B cell (primary cell): ENCODE data around the gene MYO1B. TPM values are rescaled to one million over a fixed set of nuclear protein-coding genes. Genes with fewer than 3 reads are reported as not detected.

ENCODE experiments used
- ATAC-seq: fragments of 200-7000 bp; cut with Tn5 transposase; one replicate; pipeline ENCODE4 v1.10.0; 2021; ENCODE audit warnings: low read depth, mild to moderate bottlenecking, moderate number of reproducible peaks, moderate library complexity
- CTCF ChIA-PET: fragments of 350-600 bp; sonication (Branson Sonifier 250); formaldehyde crosslinking; loops from one replicate; lab custom pipeline; 2021; ENCODE audit warnings: antibody characterized with exemption, inconsistent platforms; lab: Charles Lee
- POLR2A ChIA-PET: fragments of 350-600 bp; sonication (Branson Sonifier 250); formaldehyde crosslinking; loops from one replicate; lab custom pipeline; 2021; ENCODE audit warnings: antibody characterized with exemption; lab: Charles Lee
- DNase-seq: peaks from one replicate; pipeline ENCODE4 v3.0.0; 2013
- H2AFZ ChIP-seq: 2 replicates; pipeline ENCODE4 v1.6.1; 2012; ENCODE audit warnings: mild to moderate bottlenecking, low read depth, low read length; ENCODE audit not compliant: insufficient read depth, poor library complexity, severe bottlenecking
- H3K27ac ChIP-seq, 2 donors: 1 replicate in 1 of 2; 2 replicates in 1 of 2; pipeline ENCODE4 v1.5.1; 2012 to 2013; ENCODE audit warnings: low read length in 2 of 2, mild to moderate bottlenecking in 2 of 2, moderate library complexity in 1 of 2
- H3K27me3 ChIP-seq, 4 experiments: fragments of 200-600 bp in 1 of 4; sonication (generic) in 1 of 4; replicated peaks in 1 of 4; 1 replicate in 2 of 4; 2 replicates in 2 of 4; pipeline versions ENCODE4 v1.6.1 to v1.7.0; 2013 to 2016; ENCODE audit warnings: low read length in 3 of 4, mild to moderate bottlenecking in 2 of 4, mixed read lengths in 1 of 4, moderate library complexity in 1 of 4; ENCODE audit not compliant: insufficient read depth in 4 of 4, control insufficient read depth in 3 of 4; ENCODE audit errors: control extremely low read depth in 1 of 4
- H3K36me3 ChIP-seq, 2 experiments: replicated peaks in 1 of 2; 1 replicate in 1 of 2; 2 replicates in 1 of 2; pipeline versions ENCODE4 v1.6.1 to v1.7.1; 2013; ENCODE audit warnings: low read length in 1 of 2; ENCODE audit not compliant: insufficient read depth in 2 of 2, control insufficient read depth in 1 of 2; ENCODE audit errors: control extremely low read depth in 1 of 2, extremely low read depth in 1 of 2
- H3K4me1 ChIP-seq, 2 donors: fragments of 200-600 bp in 1 of 2; sonication (generic) in 1 of 2; 1 replicate in 1 of 2; 2 replicates in 1 of 2; pipeline versions ENCODE4 v1.5.1 to v1.6.1; 2013 to 2017; ENCODE audit warnings: low read length in 2 of 2; ENCODE audit not compliant: control insufficient read depth in 2 of 2, insufficient read depth in 2 of 2
- H3K4me2 ChIP-seq: replicated peaks from 2 replicates; pipeline ENCODE3; 2012; ENCODE audit warnings: mild to moderate bottlenecking, low read depth, low read length; ENCODE audit not compliant: poor library complexity, severe bottlenecking
- H3K4me3 ChIP-seq, 5 experiments: fragments of 200-600 bp in 1 of 5; sonication (generic) in 1 of 5; 1 replicate in 3 of 5; 2 replicates in 2 of 5; pipeline versions ENCODE4 v1.5.1 to v1.7.0; 2011 to 2016; ENCODE audit warnings: low read length in 4 of 5, mild to moderate bottlenecking in 4 of 5, low read depth in 2 of 5, control low read depth in 1 of 5, moderate library complexity in 1 of 5; ENCODE audit not compliant: insufficient read depth in 1 of 5; ENCODE audit errors: control extremely low read depth in 1 of 5, extremely low read depth in 1 of 5
- H3K79me2 ChIP-seq: fragments of 200-600 bp; sonication (generic); one replicate; pipeline ENCODE4 v1.6.0; 2016; ENCODE audit warnings: low read length; ENCODE audit not compliant: control insufficient read depth, insufficient read depth
- H3K9ac ChIP-seq: fragments of 200-600 bp; sonication (generic); 2 replicates; pipeline ENCODE4 v1.6.1; 2017; ENCODE audit warnings: mild to moderate bottlenecking, low read length, moderate library complexity
- H3K9me3 ChIP-seq, 3 donors: one replicate each; pipeline versions ENCODE4 v1.6.1 to v1.7.1; 2013; ENCODE audit warnings: low read length in 2 of 3; ENCODE audit not compliant: control insufficient read depth in 2 of 3, insufficient read depth in 1 of 3; ENCODE audit errors: control extremely low read depth in 1 of 3
- H4K20me1 ChIP-seq: 2 replicates; pipeline ENCODE4 v1.6.0; 2012; ENCODE audit warnings: mild to moderate bottlenecking, low read length; ENCODE audit not compliant: insufficient read depth, control insufficient read depth, poor library complexity, severe bottlenecking
- H3K27ac Mint-ChIP-seq: one replicate; pipeline ENCODE4 v1.8.0; 2021; ENCODE audit warnings: mixed read lengths
- H3K27me3 Mint-ChIP-seq: one replicate; pipeline ENCODE4 v1.8.0; 2021; ENCODE audit warnings: mixed read lengths
- H3K4me1 Mint-ChIP-seq: one replicate; pipeline ENCODE4 v1.8.0; 2021; ENCODE audit warnings: mixed read lengths
- H3K4me3 Mint-ChIP-seq: one replicate; pipeline ENCODE4 v1.8.0; 2021; ENCODE audit warnings: mixed read lengths
- H3K9me3 Mint-ChIP-seq: one replicate; pipeline ENCODE4 v1.8.0; 2022; ENCODE audit warnings: mixed read lengths; ENCODE audit not compliant: insufficient read depth
- CTCF ChIP-seq: fragments of 200-600 bp; IDR thresholded peaks from one replicate; pipeline ENCODE4 v1.8.0; 2022; ENCODE audit warnings: antibody characterized with exemption, mild to moderate bottlenecking
- EZH2 ChIP-seq: IDR thresholded peaks from 2 replicates; pipeline ENCODE4 v1.6.1; 2012; ENCODE audit warnings: borderline replicate concordance, low read depth, mild to moderate bottlenecking, moderate library complexity, low read length; ENCODE audit not compliant: insufficient read depth, poor library complexity, severe bottlenecking
- WGBS: methylation state at CpG from one replicate; pipeline ENCODE4 v1.1.5; 2013; ENCODE audit warnings: missing lambda C conversion rate; ENCODE audit not compliant: insufficient coverage; 5-methylcytosine and 5-hydroxymethylcytosine counted together
- intact Hi-C: fragments of 100-400 bp; cut with micrococcal nuclease; formaldehyde crosslinking; loops from one replicate; pipeline ENCODE4 v1.10.0; 2022
- polyA plus RNA-seq: library from polyadenylated mRNA; depleted of rRNA; stranded (reverse); fragments of >200 nt; gene quantifications from 2 replicates; pipeline ENCODE4 v1.2.3, GENCODE V29; 2012
- total RNA-seq, 2 donors: library from RNA; stranded (reverse); fragments of 120-200 nt in 1 of 2; gene quantifications; 1 replicate in 1 of 2; 2 replicates in 1 of 2; pipeline versions ENCODE4 v1.2.3 to v1.2.4, GENCODE V29; 2013 to 2022

Gene MYO1B
- total and polyA plus RNA-seq, 2 donors (not counting 1 experiment from before 2014, with no cell fraction given): 0.67 to 4.4 TPM

DNA sequence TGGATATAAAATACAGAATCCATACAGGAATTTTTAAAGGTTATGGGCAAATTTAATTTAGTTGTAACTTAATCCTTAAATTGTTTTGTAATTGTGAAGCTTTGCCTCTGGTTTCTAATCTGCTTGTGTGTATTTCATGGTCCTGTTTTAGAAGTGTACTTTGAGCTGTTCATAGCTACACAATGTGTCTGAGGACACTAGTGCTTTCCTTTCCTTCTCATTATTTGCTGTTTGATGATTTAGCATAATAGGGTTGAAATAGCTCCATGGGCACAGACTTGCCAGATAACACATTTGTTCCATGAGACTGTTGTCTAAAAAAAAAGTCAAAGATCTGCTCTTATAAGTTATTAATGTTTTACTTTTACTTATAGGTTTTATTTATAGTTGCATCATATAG, 134.2 kb downstream of the MYO1B start:
- DNase-seq (no peak), ATAC-seq (no peak)
- no peak overlapping the region for H3K9ac ChIP-seq
- peaks cover 4 to 7% of the 10 kb centered on the region in 2 donors for H3K4me1 ChIP-seq
- no peaks in the 10 kb centered on the region for H4K20me1 ChIP-seq
- ChIA-PET CTCF (no interaction called here), POLR2A (no interaction called here)
- intact Hi-C loops: no loop called here
- no peaks in the 10 kb centered on the region for H3K36me3 ChIP-seq
- H3K4me3 ChIP-seq: no peak overlapping the region
- Mint-ChIP-seq H3K9me3 (no peaks in the 10 kb centered on the region), H3K27ac (no peak overlapping the region), H3K27me3 (no peaks in the 10 kb centered on the region), H3K4me1 (peaks cover 11% of the 10 kb centered on the region), H3K4me3 (no peak overlapping the region)
- H3K9me3 ChIP-seq: no peaks in the 10 kb centered on the region
- no peak overlapping the region for H3K4me2 ChIP-seq
- no peaks in the 10 kb centered on the region for H3K79me2 ChIP-seq
- TF ChIP-seq EZH2 (no peak), CTCF (no peak)
- H3K27ac ChIP-seq: no peak overlapping the region
- no peak overlapping the region for H2AFZ ChIP-seq
- H3K27me3 ChIP-seq: no peaks in the 10 kb centered on the region

DNA sequence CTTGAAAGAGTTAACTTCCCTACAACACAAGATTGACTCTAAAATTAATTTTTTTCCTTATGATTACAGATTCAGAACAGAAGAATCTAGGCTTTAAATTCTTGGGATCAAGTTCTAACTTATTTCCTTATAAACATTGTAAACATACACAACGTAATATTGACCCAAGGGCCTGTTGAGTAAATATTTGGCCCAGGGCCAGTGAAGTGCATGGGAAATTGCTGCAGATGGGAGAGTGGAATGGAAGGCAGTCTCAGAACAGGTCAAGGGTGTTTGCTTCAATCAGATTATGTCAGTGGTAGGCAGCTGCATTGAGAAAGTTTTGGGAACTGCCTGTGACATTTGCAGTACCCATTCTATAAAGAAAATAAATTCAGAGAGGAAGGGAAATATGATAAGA, 137.6 kb downstream of the MYO1B start:
- H3K4me3 Mint-ChIP-seq: no peak overlapping the region
- H3K27me3 ChIP-seq: no peaks in the 10 kb centered on the region
- CTCF ChIA-PET: no interaction called here

More for the DNA sequence above, 137.6 kb downstream of the MYO1B start:
- H4K20me1 ChIP-seq: no peaks in the 10 kb centered on the region
- intact Hi-C loops: no loop called here
- no peak overlapping the region for H3K9ac ChIP-seq
- H3K4me2 ChIP-seq: no peak overlapping the region
- POLR2A ChIA-PET: no interaction called here
- H3K4me3 ChIP-seq: no peak overlapping the region
- no CpG with 5 or more reads among the region's 1 CpG for WGBS
- DNase-seq (no peak), ATAC-seq (no peak)
- no peak overlapping the region for H3K27ac ChIP-seq
- H3K4me1 ChIP-seq: peaks cover 2 to 3% of the 10 kb centered on the region in 2 donors
- TF ChIP-seq CTCF (no peak), EZH2 (no peak)
- no peaks in the 10 kb centered on the region for H3K9me3 Mint-ChIP-seq
- no peaks in the 10 kb centered on the region for H3K9me3 ChIP-seq
- H3K27me3 Mint-ChIP-seq: no peaks in the 10 kb centered on the region
- H3K79me2 ChIP-seq: no peaks in the 10 kb centered on the region
- no peak overlapping the region for H3K27ac Mint-ChIP-seq
- no peak overlapping the region for H2AFZ ChIP-seq
- peaks cover 7% of the 10 kb centered on the region for H3K4me1 Mint-ChIP-seq
- no peaks in the 10 kb centered on the region for H3K36me3 ChIP-seq
